Activated CD4-positive, alpha-beta memory T cell treated with anti-CD3 and anti-CD28 coated beads, Interleukin-2, amount 10 ng/mL, durations not matched to agents 7 days and 5 days (primary cell): Measurements from ENCODE around the gene SETSIP. TPM values are rescaled to one million over a fixed set of nuclear protein-coding genes. Genes with fewer than 3 reads are reported as not detected.

Source experiments
- CTCF ChIA-PET: fragments of 350-600 bp; sonication (Branson Sonifier 250); formaldehyde crosslinking; loops from one replicate; lab custom pipeline; 2021; ENCODE audit warnings: antibody characterized with exemption, inconsistent platforms; lab: Charles Lee
- POLR2A ChIA-PET: fragments of 350-600 bp; sonication (Branson Sonifier 250); formaldehyde crosslinking; loops from one replicate; lab custom pipeline; 2021; ENCODE audit warnings: antibody characterized with exemption; lab: Charles Lee
- DNase-seq: peaks from one replicate; pipeline ENCODE4 v3.0.0-alpha.2; 2020
- H3K27ac Mint-ChIP-seq: one replicate; pipeline ENCODE4 v1.8.0; 2021; ENCODE audit warnings: mild to moderate bottlenecking, mixed read lengths
- H3K27me3 Mint-ChIP-seq: one replicate; pipeline ENCODE4 v1.8.0; 2021; ENCODE audit warnings: mixed read lengths
- H3K36me3 Mint-ChIP-seq: one replicate; pipeline ENCODE4 v1.8.0; 2021; ENCODE audit warnings: low read depth, mixed read lengths
- H3K4me1 Mint-ChIP-seq: one replicate; pipeline ENCODE4 v1.8.0; 2021; ENCODE audit warnings: mixed read lengths
- H3K4me3 Mint-ChIP-seq: one replicate; pipeline ENCODE4 v1.8.0; 2021; ENCODE audit warnings: mild to moderate bottlenecking, mixed read lengths
- H3K9me3 Mint-ChIP-seq: one replicate; pipeline ENCODE4 v1.8.0; 2021; ENCODE audit warnings: mixed read lengths
- total RNA-seq, 2 experiments: library from RNA; stranded (reverse); gene quantifications; one replicate each; pipeline ENCODE4 v1.2.3, GENCODE V29; 2021

The SETSIP gene
- total RNA-seq: not detected

DNA sequence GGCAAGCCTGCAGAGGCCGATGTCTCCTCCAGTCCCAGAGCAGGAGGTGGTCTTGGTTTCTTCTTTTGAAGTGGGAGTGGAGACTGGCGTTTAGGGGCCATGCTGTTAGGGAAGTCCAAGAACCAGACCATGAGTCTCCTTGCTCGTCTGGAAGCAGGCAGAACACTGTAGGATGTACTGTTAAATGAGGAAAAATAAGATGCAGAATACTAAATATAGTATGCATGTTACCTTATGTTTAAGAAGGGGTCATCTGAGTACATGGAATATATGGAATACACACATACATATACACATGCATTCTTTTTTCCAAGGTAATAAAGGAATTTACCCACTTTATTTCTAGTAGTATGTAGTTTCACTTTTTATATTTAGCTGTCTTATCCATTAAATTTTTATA lies at the start of gene SETSIP:
TSS of gene SETSIP (minus strand) at position 101 of the 400 bp plus-strand sequence. CDS start at position 101, 0 bp downstream.
- Mint-ChIP-seq H3K27ac (no peak within 1 kb of the TSS), H3K36me3 (no peaks in the 10 kb centered on the region), H3K4me1 (peaks cover 6% of the 10 kb centered on the region), H3K9me3 (no peaks in the 10 kb centered on the region), H3K4me3 (no peak within 1 kb of the TSS), H3K27me3 (no peaks in the 10 kb centered on the region)
- DNase-seq: no peak
- CTCF ChIA-PET: no interaction called here
- POLR2A ChIA-PET: no interaction called here

DNA sequence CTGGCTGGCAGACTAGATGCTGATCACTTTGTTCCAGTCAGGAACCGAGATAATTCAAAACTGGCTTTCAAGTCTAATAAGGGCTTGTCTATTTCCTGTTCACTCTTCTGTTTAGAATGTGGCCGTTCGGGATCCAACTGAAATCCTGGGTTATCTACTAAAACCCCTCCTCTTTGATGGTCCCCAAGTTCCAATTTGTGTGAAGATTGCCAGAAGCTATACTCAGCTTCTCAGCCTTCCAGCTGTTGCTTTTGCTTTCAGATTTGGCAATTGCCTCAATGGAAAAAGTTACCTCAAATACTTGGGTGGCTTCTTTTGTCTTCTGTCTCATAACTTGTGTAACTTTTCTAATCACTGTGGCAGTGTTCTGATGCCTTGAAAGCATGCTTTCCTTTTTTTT lies 48.7 kb upstream of the SETSIP start:
- Mint-ChIP-seq H3K27ac (no peak overlapping the region), H3K27me3 (no peaks in the 10 kb centered on the region), H3K9me3 (no peaks in the 10 kb centered on the region), H3K4me1 (peaks cover 7% of the 10 kb centered on the region), H3K4me3 (peak overlapping the region; percentile 38), H3K36me3 (no peaks in the 10 kb centered on the region)
- ChIA-PET CTCF (interaction anchor here (0.6 kb wide), 1 partner anchor 47 kb away, joined by 3 read pairs; no protein-coding TSS in a partner anchor), POLR2A (no interaction called here)
- DNase-seq: no peak

GRCh38 chr1:92118826-92119225 lies 43.6 kb upstream of the SETSIP start:
- CTCF ChIA-PET: no interaction called here
- no peaks in the 10 kb centered on the region for H3K36me3 Mint-ChIP-seq
- no peak overlapping the region for H3K4me3 Mint-ChIP-seq
- H3K27me3 Mint-ChIP-seq: no peaks in the 10 kb centered on the region
- peaks cover 12% of the 10 kb centered on the region for H3K4me1 Mint-ChIP-seq
- DNase-seq: no peak
- H3K27ac Mint-ChIP-seq: no peak overlapping the region
- no peaks in the 10 kb centered on the region for H3K9me3 Mint-ChIP-seq
- POLR2A ChIA-PET: interaction anchor here (0.6 kb wide), 1 partner anchor 341 kb away, joined by 3 read pairs; no protein-coding TSS in a partner anchor

DNA sequence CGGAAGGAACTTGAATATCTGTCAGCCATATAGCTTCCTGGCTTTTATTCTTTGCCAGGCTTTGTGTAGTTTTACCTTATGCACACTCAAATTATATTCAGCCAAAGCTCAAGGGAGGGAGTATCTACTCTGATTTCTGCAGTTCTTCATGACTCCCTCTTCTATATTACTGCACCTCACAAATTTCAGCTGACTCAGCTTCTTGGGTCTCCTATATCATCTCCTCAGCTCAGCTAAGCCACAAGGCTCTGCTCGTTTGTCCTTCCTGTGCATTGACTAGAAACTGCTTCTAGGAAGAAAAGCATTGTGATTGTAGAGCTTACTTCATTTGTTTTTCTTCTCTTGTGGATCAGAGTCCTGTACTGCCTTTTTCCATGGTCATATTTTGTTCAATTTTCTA lies 42.3 kb upstream of the SETSIP start:
- Mint-ChIP-seq H3K27ac (no peak overlapping the region), H3K36me3 (no peaks in the 10 kb centered on the region), H3K27me3 (no peaks in the 10 kb centered on the region), H3K9me3 (no peaks in the 10 kb centered on the region), H3K4me1 (peaks cover 11% of the 10 kb centered on the region), H3K4me3 (no peak overlapping the region)
- DNase-seq: no peak
- CTCF ChIA-PET: no interaction called here
- POLR2A ChIA-PET: no interaction called here

DNA sequence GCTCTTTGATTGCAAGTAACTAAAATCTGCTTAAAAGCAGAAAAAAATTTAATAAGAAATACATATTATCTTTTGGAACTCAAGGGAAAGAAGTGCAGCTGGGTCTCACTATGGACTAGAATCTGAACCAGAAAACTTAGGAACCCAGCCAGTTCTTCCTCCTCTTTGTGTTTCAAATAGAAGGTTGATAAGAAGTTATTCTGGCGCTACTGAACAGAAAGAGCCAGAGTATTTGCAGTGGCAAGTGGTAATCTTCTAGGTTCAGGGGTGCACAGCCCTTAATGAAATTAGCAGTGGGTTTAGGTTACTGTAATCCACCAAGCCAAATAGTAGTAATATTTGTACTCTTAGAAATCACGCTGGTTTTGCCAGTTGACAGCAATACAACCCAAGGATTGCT lies 33.4 kb upstream of the SETSIP start:
- Mint-ChIP-seq H3K4me1 (no peaks in the 10 kb centered on the region), H3K4me3 (no peak overlapping the region), H3K27ac (no peak overlapping the region), H3K9me3 (no peaks in the 10 kb centered on the region), H3K27me3 (no peaks in the 10 kb centered on the region), H3K36me3 (peaks cover 3% of the 10 kb centered on the region)
- ChIA-PET POLR2A (no interaction called here), CTCF (no interaction called here)
- no peak for DNase-seq

DNA sequence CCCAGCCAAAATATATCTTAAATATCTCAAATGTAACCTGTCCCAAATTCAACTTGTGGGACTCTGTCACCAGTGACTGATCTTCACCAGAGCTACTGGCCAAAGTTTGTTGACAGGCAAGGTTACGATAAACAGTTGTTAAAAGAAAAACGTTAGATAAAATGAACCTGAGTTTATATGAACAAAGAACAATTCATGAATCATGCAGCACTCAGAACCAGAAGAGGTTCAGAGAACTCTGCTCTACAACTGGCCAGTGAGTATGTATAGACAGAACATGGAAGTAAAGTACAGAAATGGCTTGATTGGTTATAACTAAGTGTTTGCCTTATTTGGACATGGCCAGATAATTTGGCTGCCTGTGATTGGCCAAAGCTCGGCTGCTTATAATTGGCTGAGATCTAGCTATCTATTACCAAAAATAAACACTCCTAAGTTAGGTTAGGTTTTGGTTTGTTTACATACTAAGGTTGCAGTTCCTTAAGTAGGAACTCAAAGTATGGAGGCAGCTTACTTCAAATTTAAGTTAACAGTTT lies 30.4 kb upstream of the SETSIP start:
- POLR2A ChIA-PET: no interaction called here
- CTCF ChIA-PET: no interaction called here
- H3K36me3 Mint-ChIP-seq: peaks cover 3% of the 10 kb centered on the region
- no peaks in the 10 kb centered on the region for H3K9me3 Mint-ChIP-seq
- no peaks in the 10 kb centered on the region for H3K27me3 Mint-ChIP-seq
- H3K27ac Mint-ChIP-seq: no peak overlapping the region
- H3K4me1 Mint-ChIP-seq: no peaks in the 10 kb centered on the region
- no peak for DNase-seq
- H3K4me3 Mint-ChIP-seq: no peak overlapping the region

DNA sequence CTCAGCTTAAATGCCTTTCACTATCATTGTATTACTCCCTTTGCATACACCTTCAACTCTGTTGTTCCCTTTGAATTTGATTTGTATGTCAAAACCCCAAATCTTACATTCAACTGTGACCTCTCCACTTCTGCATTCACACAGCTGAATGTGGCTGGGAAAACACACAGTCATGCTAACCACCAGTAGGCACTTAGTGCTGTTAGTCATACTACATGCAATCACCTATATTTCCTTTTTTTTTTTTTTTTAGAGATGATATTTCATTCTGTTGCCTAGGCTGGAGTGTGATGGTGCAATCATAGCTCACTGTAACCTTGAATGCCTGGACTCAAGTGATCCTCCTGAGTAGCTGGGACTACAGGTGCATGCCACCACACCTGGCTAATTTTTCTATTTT lies 21.1 kb upstream of the SETSIP start:
- H3K4me3 Mint-ChIP-seq: no peak overlapping the region
- no peaks in the 10 kb centered on the region for H3K9me3 Mint-ChIP-seq
- no peaks in the 10 kb centered on the region for H3K36me3 Mint-ChIP-seq
- H3K4me1 Mint-ChIP-seq: no peaks in the 10 kb centered on the region
- H3K27me3 Mint-ChIP-seq: no peaks in the 10 kb centered on the region
- DNase-seq: no peak
- H3K27ac Mint-ChIP-seq: no peak overlapping the region
- CTCF ChIA-PET: no interaction called here
- POLR2A ChIA-PET: interaction anchor here (0.7 kb wide), 1 partner anchor 15 kb away, joined by 4 read pairs; no protein-coding TSS in a partner anchor

DNA sequence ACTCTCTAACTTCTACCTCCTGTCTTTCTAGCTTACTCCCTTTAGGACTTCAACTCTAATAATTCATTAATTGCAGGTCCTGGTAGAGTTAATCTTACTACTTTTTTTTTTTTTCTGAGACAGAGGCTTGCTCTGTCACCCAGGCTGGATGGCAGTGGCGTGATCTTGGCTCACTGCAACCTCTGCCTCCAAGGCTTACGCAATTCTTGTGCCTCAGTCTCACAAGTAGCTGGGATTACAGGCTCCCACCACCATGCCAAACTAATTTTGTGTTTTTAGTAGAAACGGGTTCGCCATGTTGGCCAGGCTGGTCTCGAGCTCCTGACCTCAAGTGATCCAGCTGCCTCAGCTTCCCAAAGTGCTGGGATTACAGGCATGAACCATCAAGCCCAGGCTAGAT lies 20.7 kb upstream of the SETSIP start:
- Mint-ChIP-seq H3K27ac (no peak overlapping the region), H3K36me3 (no peaks in the 10 kb centered on the region), H3K4me1 (no peaks in the 10 kb centered on the region), H3K27me3 (no peaks in the 10 kb centered on the region), H3K9me3 (no peaks in the 10 kb centered on the region), H3K4me3 (no peak overlapping the region)
- CTCF ChIA-PET: interaction anchor here (0.7 kb wide), 1 partner anchor 670 kb away, joined by 3 read pairs; no protein-coding TSS in a partner anchor
- DNase-seq: no peak
- POLR2A ChIA-PET: interaction anchor here (0.7 kb wide), 1 partner anchor 15 kb away, joined by 4 read pairs; no protein-coding TSS in a partner anchor

DNA sequence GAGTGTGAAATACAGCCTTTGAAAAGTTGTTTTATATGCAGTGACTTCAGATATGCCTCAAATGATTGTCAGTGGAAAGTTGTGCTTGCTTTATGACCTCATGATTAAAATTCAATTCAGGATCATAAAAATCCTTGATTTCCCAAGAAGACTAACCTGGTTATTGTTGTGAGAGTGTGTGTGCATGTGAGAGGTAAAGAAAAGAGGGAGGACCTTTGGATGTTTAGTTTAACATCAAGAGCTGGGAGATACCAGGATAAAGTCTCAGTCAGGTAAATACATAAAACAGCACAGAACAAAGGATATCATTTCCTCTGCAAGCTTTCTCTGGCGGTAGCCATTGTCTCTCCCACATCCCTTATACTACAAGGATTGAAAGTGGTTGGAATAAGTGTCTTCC lies 19.4 kb upstream of the SETSIP start:
- no peaks in the 10 kb centered on the region for H3K4me1 Mint-ChIP-seq
- no peak for DNase-seq
- ChIA-PET CTCF (no interaction called here), POLR2A (no interaction called here)
- H3K27me3 Mint-ChIP-seq: no peaks in the 10 kb centered on the region
- no peaks in the 10 kb centered on the region for H3K9me3 Mint-ChIP-seq
- H3K4me3 Mint-ChIP-seq: no peak overlapping the region
- no peak overlapping the region for H3K27ac Mint-ChIP-seq
- H3K36me3 Mint-ChIP-seq: no peaks in the 10 kb centered on the region

DNA sequence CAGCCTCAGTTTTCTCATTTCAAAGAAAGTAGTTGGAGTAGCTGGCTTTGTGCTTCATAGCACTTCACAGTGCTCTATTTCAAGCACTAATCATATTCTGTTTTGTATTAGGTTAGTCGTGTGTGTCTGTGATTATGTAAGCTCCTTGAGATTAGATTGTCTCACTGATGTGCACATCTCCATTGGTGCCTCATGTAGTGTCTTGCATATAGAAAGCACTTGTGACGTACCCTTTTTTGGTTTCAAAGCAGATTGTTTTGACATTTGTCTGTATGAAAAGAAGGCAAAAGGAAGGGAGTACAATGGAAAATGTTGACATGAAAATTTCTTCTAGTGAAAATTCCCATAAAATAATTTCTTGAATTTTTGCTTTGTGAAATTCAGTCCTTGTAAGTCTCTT lies 18.9 kb upstream of the SETSIP start:
- Mint-ChIP-seq H3K36me3 (no peaks in the 10 kb centered on the region), H3K4me3 (no peak overlapping the region), H3K27me3 (no peaks in the 10 kb centered on the region), H3K9me3 (no peaks in the 10 kb centered on the region), H3K27ac (no peak overlapping the region), H3K4me1 (no peaks in the 10 kb centered on the region)
- CTCF ChIA-PET: no interaction called here
- DNase-seq: no peak
- POLR2A ChIA-PET: no interaction called here

- ChIA-PET POLR2A (no interaction called here), CTCF (no interaction called here)
- no peak overlapping the region for H3K27ac Mint-ChIP-seq
- no peaks in the 10 kb centered on the region for H3K4me1 Mint-ChIP-seq
- no peak overlapping the region for H3K4me3 Mint-ChIP-seq
- DNase-seq: no peak
- no peaks in the 10 kb centered on the region for H3K36me3 Mint-ChIP-seq
- H3K9me3 Mint-ChIP-seq: no peaks in the 10 kb centered on the region
- no peaks in the 10 kb centered on the region for H3K27me3 Mint-ChIP-seq
Observed at GRCh38 chr1:92091625-92092024, 16.4 kb upstream of the SETSIP start.

GRCh38 chr1:92087542-92087941 lies 12.3 kb upstream of the SETSIP start:
- ChIA-PET POLR2A (no interaction called here), CTCF (no interaction called here)
- Mint-ChIP-seq H3K9me3 (peaks cover 8% of the 10 kb centered on the region), H3K27ac (no peak overlapping the region), H3K27me3 (no peaks in the 10 kb centered on the region), H3K4me3 (no peak overlapping the region), H3K4me1 (no peaks in the 10 kb centered on the region), H3K36me3 (no peaks in the 10 kb centered on the region)
- no peak for DNase-seq

DNA sequence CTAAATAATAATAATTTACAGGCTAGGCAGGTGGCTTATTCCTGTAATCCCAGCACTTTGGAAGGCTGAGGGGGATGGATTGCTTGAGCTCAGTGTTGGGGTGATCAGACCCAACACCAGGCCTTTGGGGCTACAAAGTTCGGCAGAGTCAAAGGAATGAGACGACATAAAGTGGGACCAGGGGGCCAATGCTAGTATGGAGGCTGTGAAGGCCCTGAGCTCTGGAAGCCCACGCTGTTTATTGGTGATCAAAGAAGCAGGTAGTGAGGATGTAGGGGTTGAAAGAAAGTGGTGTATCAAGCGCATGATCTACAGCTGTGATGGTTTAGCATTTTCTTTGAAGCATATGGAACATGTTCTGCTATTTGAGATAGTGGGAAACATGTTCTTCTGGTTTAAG lies 10.5 kb upstream of the SETSIP start:
- no peaks in the 10 kb centered on the region for H3K27me3 Mint-ChIP-seq
- H3K27ac Mint-ChIP-seq: no peak overlapping the region
- POLR2A ChIA-PET: no interaction called here
- no peaks in the 10 kb centered on the region for H3K36me3 Mint-ChIP-seq
- H3K4me1 Mint-ChIP-seq: peaks cover 4% of the 10 kb centered on the region
- no peak overlapping the region for H3K4me3 Mint-ChIP-seq
- peaks cover 8% of the 10 kb centered on the region for H3K9me3 Mint-ChIP-seq
- no peak for DNase-seq
- CTCF ChIA-PET: no interaction called here

DNA sequence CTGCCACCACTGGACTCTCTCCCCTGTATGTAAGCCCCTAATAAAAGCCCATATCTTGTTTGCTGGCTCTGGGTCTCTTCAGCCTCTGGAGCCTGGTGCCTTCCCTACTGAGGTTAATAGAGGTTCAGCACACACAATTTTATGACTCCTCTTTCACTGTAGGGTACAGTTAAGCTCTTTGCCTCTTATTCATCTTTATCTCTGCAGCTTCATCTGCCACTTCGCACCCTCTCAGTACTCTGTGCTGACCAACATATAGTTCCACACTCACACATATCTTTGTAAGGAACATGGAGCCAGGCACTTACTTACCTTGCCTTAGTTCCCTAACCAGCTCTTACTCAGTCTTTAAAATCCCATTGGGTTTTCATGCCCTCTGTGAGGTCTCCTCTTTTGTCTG lies 9.4 kb upstream of the SETSIP start:
- Mint-ChIP-seq H3K27me3 (no peaks in the 10 kb centered on the region), H3K36me3 (no peaks in the 10 kb centered on the region), H3K27ac (no peak overlapping the region), H3K4me3 (no peak overlapping the region), H3K4me1 (peaks cover 10% of the 10 kb centered on the region), H3K9me3 (peaks cover 8% of the 10 kb centered on the region)
- CTCF ChIA-PET: no interaction called here
- no peak for DNase-seq
- POLR2A ChIA-PET: no interaction called here
